ENCODE measurements around the gene OLA1.

OLA1 gene

DNA sequence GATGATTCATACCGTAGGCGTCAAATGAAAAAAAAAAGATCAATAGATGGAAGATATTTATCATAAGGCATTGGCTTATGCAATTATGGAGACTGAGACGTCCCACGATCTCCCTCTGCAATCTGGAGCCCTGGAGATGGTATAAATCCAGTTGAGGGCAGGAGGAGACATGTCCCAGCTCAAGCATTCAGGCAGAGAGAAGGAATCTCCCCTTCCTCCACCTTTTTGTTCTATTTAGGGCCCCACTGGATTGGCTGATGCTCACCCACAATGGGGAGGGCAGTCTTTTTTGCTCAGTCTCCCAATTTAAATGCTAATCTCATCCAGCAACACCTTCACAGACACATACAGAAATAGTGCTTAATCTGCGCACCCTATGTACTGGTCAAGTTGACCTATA, 18.0 kb upstream of the OLA1 start:
- Histone ChIP-seq H3K27ac (replicated peaks) (no peak overlapping the region), H3K4me3 (replicated peaks; ENCODE audit: insufficient read depth, low read length) (no peak overlapping the region), H3K27me3 (ENCODE audit: insufficient read depth, poor library complexity, severe bottlenecking) (peaks cover 2% of the 10 kb centered on the region)
- TF ChIP-seq POLR2AphosphoS5 (IDR thresholded peaks at IDR 0.05; ENCODE audit: low read depth): no peak
- TF ChIP-seq, protein P1, sequence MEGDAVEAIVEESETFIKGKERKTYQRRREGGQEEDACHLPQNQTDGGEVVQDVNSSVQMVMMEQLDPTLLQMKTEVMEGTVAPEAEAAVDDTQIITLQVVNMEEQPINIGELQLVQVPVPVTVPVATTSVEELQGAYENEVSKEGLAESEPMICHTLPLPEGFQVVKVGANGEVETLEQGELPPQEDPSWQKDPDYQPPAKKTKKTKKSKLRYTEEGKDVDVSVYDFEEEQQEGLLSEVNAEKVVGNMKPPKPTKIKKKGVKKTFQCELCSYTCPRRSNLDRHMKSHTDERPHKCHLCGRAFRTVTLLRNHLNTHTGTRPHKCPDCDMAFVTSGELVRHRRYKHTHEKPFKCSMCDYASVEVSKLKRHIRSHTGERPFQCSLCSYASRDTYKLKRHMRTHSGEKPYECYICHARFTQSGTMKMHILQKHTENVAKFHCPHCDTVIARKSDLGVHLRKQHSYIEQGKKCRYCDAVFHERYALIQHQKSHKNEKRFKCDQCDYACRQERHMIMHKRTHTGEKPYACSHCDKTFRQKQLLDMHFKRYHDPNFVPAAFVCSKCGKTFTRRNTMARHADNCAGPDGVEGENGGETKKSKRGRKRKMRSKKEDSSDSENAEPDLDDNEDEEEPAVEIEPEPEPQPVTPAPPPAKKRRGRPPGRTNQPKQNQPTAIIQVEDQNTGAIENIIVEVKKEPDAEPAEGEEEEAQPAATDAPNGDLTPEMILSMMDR (IDR thresholded peaks at IDR 0.05; ENCODE audit: insufficient read depth, low read length): no peak
- TF ChIP-seq GABPA (IDR thresholded peaks at IDR 0.05; ENCODE audit: low read depth): no peak
- TF ChIP-seq SPI1 (IDR thresholded peaks at IDR 0.05; ENCODE audit: borderline replicate concordance, low read depth): no peak
- TF ChIP-seq, protein P2, sequence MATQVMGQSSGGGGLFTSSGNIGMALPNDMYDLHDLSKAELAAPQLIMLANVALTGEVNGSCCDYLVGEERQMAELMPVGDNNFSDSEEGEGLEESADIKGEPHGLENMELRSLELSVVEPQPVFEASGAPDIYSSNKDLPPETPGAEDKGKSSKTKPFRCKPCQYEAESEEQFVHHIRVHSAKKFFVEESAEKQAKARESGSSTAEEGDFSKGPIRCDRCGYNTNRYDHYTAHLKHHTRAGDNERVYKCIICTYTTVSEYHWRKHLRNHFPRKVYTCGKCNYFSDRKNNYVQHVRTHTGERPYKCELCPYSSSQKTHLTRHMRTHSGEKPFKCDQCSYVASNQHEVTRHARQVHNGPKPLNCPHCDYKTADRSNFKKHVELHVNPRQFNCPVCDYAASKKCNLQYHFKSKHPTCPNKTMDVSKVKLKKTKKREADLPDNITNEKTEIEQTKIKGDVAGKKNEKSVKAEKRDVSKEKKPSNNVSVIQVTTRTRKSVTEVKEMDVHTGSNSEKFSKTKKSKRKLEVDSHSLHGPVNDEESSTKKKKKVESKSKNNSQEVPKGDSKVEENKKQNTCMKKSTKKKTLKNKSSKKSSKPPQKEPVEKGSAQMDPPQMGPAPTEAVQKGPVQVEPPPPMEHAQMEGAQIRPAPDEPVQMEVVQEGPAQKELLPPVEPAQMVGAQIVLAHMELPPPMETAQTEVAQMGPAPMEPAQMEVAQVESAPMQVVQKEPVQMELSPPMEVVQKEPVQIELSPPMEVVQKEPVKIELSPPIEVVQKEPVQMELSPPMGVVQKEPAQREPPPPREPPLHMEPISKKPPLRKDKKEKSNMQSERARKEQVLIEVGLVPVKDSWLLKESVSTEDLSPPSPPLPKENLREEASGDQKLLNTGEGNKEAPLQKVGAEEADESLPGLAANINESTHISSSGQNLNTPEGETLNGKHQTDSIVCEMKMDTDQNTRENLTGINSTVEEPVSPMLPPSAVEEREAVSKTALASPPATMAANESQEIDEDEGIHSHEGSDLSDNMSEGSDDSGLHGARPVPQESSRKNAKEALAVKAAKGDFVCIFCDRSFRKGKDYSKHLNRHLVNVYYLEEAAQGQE (IDR thresholded peaks at IDR 0.05; ENCODE audit: insufficient replicate concordance, low read depth): no peak
- DNase-seq (ENCODE audit: low read depth in 1 of 2, low spot score in 1 of 2): no peak

DNA sequence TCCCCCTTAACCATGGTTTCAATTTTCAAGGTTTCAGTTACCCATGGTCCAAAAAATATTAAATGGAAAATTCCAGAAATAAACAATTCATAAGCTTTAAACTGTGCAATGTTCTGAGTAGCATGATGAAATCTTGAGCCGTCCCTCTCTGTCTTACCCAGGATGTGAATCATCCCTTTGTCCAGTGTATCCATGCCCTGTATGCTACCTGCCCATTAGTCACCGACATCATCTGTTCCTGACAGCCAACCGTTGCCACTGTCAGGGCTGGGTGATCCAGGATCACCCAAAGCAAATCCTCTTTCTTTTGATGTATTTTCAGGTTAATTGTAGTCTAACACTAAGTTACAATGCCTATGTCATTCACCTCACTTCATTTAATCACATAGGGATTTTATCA, 15.7 kb upstream of the OLA1 start:
- Histone ChIP-seq H3K27me3 (ENCODE audit: insufficient read depth, poor library complexity, severe bottlenecking) (peaks cover 2% of the 10 kb centered on the region), H3K4me3 (replicated peaks; ENCODE audit: insufficient read depth, low read length) (no peak overlapping the region), H3K27ac (replicated peaks) (no peak overlapping the region)
- TF ChIP-seq POLR2AphosphoS5 (IDR thresholded peaks at IDR 0.05; ENCODE audit: low read depth) (no peak), SPI1 (IDR thresholded peaks at IDR 0.05; ENCODE audit: borderline replicate concordance, low read depth) (no peak), GABPA (IDR thresholded peaks at IDR 0.05; ENCODE audit: low read depth) (no peak)
- TF ChIP-seq, protein P1 (IDR thresholded peaks at IDR 0.05; ENCODE audit: insufficient read depth, low read length): no peak
- TF ChIP-seq, protein P2 (IDR thresholded peaks at IDR 0.05; ENCODE audit: insufficient replicate concordance, low read depth): no peak
- no peak for DNase-seq (ENCODE audit: low read depth in 1 of 2, low spot score in 1 of 2)

- Histone ChIP-seq H3K4me3 (replicated peaks; ENCODE audit: insufficient read depth, low read length) (no peak overlapping the region), H3K27me3 (ENCODE audit: insufficient read depth, poor library complexity, severe bottlenecking) (no peaks in the 10 kb centered on the region), H3K27ac (replicated peaks) (no peak overlapping the region)
- DNase-seq (ENCODE audit: low read depth in 1 of 2, low spot score in 1 of 2): peak in 1 of 2 experiments; percentile 47
- TF ChIP-seq SPI1 (IDR thresholded peaks at IDR 0.05; ENCODE audit: borderline replicate concordance, low read depth): no peak
- no peak for TF ChIP-seq POLR2AphosphoS5 (IDR thresholded peaks at IDR 0.05; ENCODE audit: low read depth)
- TF ChIP-seq, protein P2 (IDR thresholded peaks at IDR 0.05; ENCODE audit: insufficient replicate concordance, low read depth): no peak
Measured at GRCh38 chr2:174259981-174260380, 11.6 kb upstream of the OLA1 start.
